Stimulated activated naive CD4-positive, alpha-beta T cell (primary cell): ENCODE data around the gene BMP5.

ENCODE experiments used
- DNase-seq, 6 experiments: peaks; one replicate each; lab custom pipeline; 2025; lab: John Stamatoyannopoulos, UW

BMP5 gene

GRCh38 chr6:55872866-55873265, 2.5 kb downstream of the BMP5 start:
- no peak for DNase-seq

GRCh38 chr6:55870181-55870813, 5.1 kb downstream of the BMP5 start:
- DNase-seq, result no peak

- DNase-seq, result no peak
Measured at GRCh38 chr6:55869674-55870073, 5.7 kb downstream of the BMP5 start.

GRCh38 chr6:55868771-55869479, 6.5 kb downstream of the BMP5 start:
- no peak for DNase-seq

GRCh38 chr6:55868176-55868575, 7.2 kb downstream of the BMP5 start:
- DNase-seq, result no peak

- DNase-seq, result no peak
Measured at GRCh38 chr6:55866128-55866527, 9.3 kb downstream of the BMP5 start.

- DNase-seq, result no peak
Measured at GRCh38 chr6:55853008-55854001, 22.1 kb downstream of the BMP5 start.

- no peak for DNase-seq
Measured at GRCh38 chr6:55841341-55841740, 34.0 kb downstream of the BMP5 start.

- no peak for DNase-seq
Measured at GRCh38 chr6:55839080-55839479, 36.3 kb downstream of the BMP5 start.

- DNase-seq, result no peak
Measured at GRCh38 chr6:55836945-55837344, 38.4 kb downstream of the BMP5 start.

- no peak for DNase-seq
Measured at GRCh38 chr6:55836481-55836880, 38.9 kb downstream of the BMP5 start.

GRCh38 chr6:55835220-55835619, 40.2 kb downstream of the BMP5 start:
- DNase-seq, result no peak

- no peak for DNase-seq
Measured at GRCh38 chr6:55833284-55833683, 42.1 kb downstream of the BMP5 start.

- no peak for DNase-seq
Measured at GRCh38 chr6:55827818-55828522, 47.4 kb downstream of the BMP5 start.

- no peak for DNase-seq
Measured at GRCh38 chr6:55826941-55827340, 48.4 kb downstream of the BMP5 start.

- DNase-seq, result no peak
Measured at GRCh38 chr6:55825402-55826051, 49.9 kb downstream of the BMP5 start.

- DNase-seq, result no peak
Measured at GRCh38 chr6:55822815-55823214, 52.6 kb downstream of the BMP5 start.

- DNase-seq, result no peak
Measured at GRCh38 chr6:55822005-55822404, 53.4 kb downstream of the BMP5 start.

GRCh38 chr6:55820696-55821095, 54.7 kb downstream of the BMP5 start:
- DNase-seq, result no peak

- no peak for DNase-seq
Measured at GRCh38 chr6:55819811-55820210, 55.6 kb downstream of the BMP5 start.

- DNase-seq, result no peak
Measured at GRCh38 chr6:55818482-55818881, 56.9 kb downstream of the BMP5 start.
